GM19035 (cell line): Measurements from ENCODE around the gene CPNE1.
"Not testable (repeated sequence)": the region's sequence is repeated elsewhere in the genome, so short reads cannot be mapped to it uniquely, and the experiment has no call there.

Experiments
- ATAC-seq: cut with Tn5 transposase; IDR thresholded peaks from one replicate; pipeline ENCODE4 v1.9.1; 2021; ENCODE audit not compliant: unreplicated experiment

Gene CPNE1

DNA sequence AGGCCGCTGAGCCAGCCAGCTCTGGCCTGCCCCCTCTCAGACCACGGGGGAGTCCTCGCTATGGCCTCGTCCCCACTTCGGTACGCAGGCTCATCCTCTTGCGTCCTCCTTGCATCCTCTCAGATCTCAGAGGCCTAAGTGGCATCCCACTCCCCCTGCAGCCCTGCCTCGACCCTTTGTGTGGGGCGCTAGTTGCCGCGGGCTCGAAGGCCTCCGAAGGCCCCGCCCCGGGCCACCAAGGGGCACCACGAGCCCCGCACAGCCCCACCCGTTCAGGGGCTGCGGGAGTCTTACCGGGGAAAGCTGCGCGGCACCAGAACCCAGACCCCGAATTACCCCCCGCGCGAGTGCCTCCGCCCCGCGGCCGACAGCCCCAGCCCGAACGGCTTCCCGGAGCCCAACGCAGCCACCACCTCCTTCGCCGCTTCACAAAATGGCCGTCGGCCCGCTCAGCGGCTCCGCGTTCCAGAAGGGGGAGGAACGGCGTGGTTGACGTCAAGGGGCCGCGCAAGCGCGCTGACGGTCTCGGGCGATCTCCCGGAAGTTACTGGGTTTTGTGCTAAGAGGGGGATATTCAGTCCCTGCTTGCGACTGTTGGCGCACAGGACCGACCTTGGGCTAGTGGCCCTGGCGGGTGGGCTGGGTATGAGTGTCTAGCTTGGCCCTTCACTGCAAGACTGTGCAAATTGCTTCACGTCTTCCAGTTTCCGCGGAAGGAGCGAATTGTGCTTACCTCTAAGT, at the start of gene CPNE1, which contains the start of gene RBM12:
CPNE1 (minus strand) TSS at position 435 of the 741 bp plus-strand sequence. CDS start 31,977 bp downstream, outside the sequence.
RBM12 (minus strand) TSS at position 435 of the 741 bp plus-strand sequence. CDS start 9,578 bp downstream, outside the sequence.
- peak; percentile 81 for ATAC-seq

DNA sequence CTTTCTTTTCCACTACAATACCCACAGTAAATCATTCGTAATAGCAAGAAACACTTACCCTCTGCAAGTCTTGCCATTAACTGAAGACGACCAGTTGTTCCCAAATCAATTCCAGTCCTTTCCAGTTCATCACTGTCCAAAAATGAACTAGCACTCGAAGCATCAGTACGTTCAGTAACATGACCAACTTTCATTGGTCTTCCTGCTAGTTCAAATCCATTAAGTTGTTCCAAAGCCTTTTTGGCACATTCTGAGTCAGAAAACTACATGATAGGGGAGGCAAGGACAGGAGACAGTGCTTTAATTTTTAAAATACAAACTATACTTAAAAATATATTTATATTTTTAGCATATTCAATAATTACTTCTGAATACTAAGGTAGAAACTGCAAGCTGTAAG, 49.4 kb upstream of the CPNE1 start:
- no peak for ATAC-seq

- ATAC-seq = not testable (repeated sequence)
These were observed 48.4 kb upstream of the CPNE1 start for GRCh38 chr20:35713120-35713519.

GRCh38 chr20:35711588-35712209, 47.0 kb upstream of the CPNE1 start:
- ATAC-seq = no peak

DNA sequence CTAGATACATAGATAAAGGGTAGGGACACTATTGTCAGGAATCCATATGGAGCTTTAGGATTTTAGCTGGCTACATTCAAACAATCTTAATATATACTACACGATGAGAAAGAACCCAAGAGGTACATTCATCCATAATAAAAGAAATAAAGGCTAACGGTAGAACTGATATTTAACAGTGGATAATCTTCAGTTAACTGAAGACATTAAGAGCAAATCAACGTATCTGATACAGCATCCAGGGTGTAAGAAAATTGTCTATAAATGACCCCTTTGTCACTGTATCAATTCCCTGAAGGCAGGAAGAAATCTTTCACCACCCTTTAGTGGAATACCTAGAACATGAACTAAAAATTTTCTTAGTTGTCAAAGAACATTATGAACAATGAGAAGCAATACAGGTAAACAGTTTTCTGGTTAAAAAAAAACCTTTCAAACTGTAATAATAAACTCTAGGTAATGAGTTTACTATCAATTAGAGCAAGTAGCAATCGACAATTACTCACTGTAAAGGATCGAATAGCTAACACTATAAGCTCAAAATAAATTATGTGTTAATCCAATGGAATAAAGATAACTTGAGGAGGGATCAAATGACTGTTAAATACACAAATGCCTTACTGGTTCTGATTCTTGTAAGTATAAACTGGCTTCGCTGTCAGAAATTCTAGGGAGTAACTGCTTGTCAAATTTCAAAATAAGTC, 46.3 kb upstream of the CPNE1 start:
- ATAC-seq = no peak

- ATAC-seq = no peak
These were observed 45.3 kb upstream of the CPNE1 start for GRCh38 chr20:35710039-35710438.

GRCh38 chr20:35709259-35709658, 44.6 kb upstream of the CPNE1 start:
- ATAC-seq = no peak

- ATAC-seq = no peak
These were observed 43.8 kb upstream of the CPNE1 start for GRCh38 chr20:35708502-35708901.

DNA sequence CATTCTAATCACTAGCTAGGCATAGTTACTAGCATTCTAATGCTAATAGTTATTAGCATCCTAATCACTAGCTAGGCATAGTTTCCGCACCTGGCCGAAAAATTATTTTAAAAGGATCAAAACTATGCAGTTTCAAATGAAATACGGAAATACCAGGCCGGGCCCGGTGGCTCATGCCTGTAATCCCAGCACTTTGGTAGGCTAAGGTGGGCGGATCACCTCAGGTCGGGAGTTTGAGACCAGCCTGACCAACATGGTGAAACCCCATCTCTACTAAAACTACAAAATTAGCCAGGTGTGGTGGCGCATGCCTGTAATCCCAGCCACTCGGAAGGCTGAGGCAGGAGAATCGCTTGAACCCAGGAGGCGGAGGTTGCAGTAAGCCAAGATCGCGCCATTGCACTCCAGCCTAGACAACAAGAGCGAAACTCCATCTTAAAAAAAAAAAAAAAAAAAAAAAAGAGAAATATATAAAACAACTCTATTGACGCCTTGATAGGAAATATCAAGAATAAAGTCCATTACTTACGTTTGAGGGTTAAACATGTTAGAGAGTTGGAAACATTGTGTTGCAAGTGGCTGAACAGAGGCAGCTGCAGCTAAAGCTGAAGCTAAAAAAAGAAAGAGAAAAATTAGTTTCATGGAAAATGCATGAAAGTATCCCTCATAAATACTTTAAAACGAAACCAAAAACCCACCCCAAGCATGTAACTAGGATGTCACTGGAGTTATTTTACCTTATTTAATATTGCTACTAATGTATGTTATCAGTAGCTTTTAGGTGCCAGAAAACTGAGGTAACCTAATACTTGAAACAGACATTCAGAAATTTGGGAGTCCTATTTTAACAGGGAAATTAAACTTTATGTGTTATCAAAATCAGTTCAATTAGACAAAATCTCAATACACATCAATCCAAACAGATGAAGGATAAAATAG, 42.2 kb upstream of the CPNE1 start:
- ATAC-seq = not testable (repeated sequence)

DNA sequence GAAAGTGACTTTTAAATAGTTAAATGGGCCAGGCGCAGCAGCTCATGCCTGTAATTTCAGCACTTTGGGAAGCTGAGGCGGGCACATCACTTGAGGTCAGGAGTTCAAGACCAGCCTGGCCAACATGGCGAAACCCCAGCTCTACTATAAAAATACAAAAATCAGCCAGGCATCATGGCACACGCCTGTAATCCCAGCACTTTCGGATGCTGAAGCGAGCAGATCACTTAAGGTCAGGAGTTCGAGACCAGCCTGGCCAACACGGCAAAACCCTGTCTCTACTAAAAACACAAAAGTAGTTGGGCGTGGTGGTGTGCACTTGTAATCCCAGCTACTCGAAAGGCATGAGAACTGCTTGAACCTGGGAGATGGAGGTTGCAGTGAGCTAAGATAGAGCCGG, 41.2 kb upstream of the CPNE1 start:
- not testable (repeated sequence) for ATAC-seq

- ATAC-seq = no peak
These were observed 40.0 kb upstream of the CPNE1 start for GRCh38 chr20:35704514-35705261.

GRCh38 chr20:35702824-35703695, 38.4 kb upstream of the CPNE1 start:
- ATAC-seq = no peak

DNA sequence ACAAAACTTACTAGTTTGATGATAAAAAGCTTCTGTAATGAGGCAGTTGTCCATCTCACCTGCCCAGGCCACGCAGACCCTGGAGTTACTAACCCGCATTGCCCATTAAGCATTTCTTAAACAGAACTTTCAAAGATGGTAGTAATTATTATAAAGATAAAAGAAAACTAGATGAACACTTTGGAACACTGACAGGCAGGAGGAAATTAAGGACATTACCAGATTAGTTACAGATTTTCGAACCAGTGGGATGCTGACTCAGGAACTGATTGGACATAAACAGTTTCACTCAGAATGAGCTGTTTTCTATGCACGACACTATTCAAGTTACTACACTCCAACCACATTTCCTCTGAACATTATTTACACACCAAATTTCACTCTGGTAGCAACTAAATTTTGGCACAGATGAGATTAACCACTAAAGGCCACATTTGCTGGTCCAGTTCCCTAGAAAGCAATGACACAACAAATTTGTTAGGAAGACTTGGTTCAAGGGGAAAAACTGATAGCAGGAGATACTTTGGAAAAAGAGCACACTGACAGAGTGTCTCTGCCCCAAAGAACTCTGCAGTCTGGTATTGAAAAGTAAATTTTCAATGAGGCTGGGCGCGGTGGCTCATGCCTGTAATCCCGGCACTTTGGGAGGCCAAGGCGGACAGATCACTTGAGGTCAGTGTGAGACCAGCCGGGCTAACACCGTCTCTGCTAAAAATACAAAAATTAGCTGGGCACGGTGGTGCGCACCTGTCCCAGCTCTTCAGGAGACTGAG, 37.5 kb upstream of the CPNE1 start:
- ATAC-seq = no peak

DNA sequence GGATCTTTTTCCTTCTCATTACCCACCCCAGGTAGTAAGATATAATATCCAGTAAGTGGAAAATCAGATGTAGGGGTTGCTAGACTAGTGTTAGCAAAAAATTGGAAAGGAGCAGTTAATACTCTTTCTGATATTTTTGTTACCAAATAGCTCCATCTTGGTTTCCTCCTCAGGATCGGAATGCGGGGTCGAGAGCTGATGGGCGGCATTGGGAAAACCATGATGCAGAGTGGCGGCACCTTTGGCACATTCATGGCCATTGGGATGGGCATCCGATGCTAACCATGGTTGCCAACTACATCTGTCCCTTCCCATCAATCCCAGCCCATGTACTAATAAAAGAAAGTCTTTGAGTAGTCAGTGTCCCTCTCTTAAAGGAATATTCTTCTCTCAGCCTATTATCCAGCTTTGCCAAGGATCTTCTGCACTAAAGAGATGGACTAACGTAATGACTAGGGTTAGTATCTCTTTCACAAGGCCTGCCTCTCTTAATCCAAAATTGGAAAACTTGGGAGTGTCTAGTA, 36.0 kb upstream of the CPNE1 start:
- no peak for ATAC-seq

DNA sequence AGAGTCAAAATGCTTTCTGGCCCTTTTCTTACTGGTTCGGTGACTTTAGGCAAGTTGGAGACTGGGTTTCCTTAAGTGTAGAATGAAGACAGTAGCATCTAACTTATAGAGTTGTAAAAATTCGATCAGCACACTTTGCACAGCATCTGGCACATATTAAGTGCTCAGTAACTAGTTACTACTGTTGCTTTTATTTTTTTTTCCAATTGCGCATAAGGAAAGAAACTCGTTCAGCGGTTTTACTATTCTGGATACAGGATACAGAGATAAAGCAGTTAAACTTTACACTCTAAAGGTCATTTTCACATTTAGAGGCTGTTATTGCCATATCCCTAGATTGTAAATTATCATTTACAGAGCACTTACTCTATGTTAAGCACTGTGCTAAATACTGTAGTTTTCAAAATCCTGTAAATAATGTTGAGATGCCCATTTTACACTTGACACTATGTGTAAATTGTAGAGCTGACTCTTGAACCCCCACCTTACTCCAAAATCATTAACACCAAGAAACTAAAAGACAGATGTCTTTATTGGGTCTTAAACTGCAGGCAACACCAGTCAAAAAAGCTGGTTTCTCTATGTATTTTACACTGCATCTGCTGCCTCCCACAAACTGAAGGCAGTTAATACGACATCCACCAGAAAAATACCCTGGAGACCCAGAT, 35.4 kb upstream of the CPNE1 start:
- no peak for ATAC-seq

GRCh38 chr20:35699127-35699956, 34.6 kb upstream of the CPNE1 start, which contains the start of the genes NFS1 and ROMO1:
TSS of gene NFS1 (minus strand) at chr20:35699352. CDS start at chr20:35699288, 64 bp downstream.
TSS of gene ROMO1 (plus strand) at chr20:35699405. CDS start at chr20:35699633, 228 bp downstream.
- ATAC-seq = peak; percentile 82
